GM21723 (cell line): ENCODE data around the gene GDF15.

ENCODE experiments used
- ATAC-seq: cut with Tn5 transposase; IDR thresholded peaks from one replicate; pipeline ENCODE4 v1.9.1; 2021; ENCODE audit warnings: mild to moderate bottlenecking, moderate library complexity; ENCODE audit not compliant: unreplicated experiment

GDF15 gene

DNA sequence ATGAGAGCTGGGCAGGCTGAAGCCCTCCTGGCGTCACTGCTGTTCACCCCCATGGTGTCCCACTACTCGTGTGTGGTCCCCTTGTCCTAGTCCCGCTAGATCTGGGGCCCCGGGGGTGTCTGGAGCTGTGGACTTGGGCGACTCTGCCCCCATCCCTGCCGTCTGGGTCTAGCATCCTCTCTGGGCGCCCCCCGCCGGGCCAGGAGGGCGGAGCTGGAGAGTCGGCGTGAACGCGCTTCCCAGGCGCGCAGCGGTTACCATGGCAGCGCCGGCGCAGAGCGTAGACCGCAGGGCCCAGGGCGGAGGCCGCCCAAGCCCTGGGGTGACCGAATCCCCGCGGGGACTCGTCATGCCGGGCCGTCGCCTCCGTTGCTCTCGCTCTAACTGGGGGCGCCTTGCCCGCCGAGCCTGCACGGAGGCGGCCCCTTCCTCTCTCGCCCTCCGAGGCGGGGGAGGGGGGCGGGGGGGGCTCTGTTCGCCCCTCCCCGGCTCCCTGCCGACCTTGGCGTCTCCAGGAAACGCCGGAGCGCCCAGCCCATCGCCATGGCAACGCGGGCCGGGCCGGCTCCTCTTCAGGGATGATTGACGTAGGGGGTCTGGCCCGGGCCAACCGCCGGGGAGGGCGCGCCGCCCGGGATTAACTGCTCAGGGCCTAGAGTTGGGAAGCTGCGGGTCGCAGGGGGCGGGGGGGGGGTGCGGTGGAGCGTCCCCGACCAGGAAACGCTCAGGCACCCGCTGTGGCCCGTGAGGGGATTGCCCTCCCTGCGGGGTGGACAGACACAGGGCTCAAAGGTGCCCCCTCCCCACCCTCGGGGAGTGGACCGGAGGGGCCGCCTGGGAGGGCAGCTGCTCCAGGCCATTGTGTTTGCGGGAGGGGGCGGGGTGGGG is 43.1 kb downstream of the GDF15 start:
- ATAC-seq = peak; percentile 51

GRCh38 chr19:18429717-18430416 is 43.9 kb downstream of the GDF15 start:
- ATAC-seq = no peak

GRCh38 chr19:18430417-18431144 is 44.6 kb downstream of the GDF15 start:
- ATAC-seq = no peak

- no peak for ATAC-seq
These were observed 45.6 kb downstream of the GDF15 start for GRCh38 chr19:18431351-18432197.

DNA sequence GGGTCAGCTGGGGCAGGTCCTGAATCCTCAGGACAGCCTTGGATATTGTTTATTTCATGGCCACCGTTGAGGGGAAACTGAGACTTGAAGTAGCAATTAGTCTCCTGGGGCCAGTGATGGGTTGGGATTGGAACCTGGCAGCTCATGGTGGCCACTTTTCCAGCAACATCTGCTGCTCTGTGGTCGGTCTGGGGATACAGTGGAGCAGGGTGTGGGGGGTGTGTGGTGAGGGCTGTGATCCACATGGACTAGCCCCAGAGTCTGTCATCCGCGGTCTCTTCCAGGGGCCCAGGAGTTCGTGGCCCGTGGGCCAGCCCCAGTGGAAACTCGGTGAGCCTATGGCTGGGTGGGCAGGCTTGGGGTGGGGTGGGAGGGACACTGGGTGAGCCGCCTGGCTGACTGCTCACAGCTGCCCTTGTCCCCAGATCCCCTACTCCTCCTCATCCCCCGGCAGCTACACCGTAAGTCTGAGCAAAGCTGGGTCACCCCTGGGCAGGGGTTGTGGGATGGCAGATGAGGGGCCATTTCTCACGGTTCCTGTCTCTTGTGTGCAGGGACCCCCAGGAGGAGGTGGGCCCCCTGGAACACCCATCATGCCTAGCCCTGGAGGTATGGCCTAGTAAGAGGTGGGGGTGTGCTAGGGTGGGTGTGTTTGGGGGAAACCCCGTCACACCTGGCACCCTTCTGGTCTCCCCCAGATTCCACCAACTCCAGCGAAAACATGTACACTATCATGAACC is 46.5 kb downstream of the GDF15 start:
- ATAC-seq = no peak

DNA sequence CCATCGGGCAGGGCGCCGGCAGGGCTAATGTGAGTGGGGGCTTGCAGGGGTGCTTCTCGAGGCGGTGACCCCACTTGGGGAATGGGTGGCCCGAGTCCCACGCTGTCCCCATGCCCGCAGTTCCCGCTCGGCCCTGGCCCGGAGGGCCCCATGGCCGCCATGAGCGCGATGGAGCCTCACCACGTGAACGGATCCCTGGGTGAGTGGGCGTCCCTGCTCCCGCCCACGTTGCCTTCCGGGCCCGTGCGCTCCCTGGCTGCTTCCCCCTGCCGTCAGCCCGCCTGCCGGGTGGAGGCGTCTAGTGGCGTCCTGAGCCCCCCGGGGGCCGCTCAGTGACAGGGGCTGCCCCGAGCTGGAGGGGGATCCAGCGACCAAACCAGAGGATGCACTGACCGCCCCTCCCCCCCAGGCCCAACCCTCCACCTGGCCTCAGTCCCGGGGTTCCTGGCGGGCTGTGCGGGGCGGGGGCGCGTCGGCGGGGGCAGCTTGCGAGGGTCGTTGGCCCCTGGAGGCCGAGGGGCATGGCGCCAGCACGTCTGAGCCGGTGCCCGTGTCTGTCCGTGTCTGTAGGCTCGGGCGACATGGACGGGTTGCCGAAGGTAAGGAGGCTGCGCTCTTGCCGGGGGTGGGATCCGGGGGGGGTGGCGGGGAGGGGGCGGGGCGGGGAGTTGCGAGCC is 47.2 kb downstream of the GDF15 start:
- ATAC-seq = no peak

- ATAC-seq = no peak
These were observed 47.9 kb downstream of the GDF15 start for GRCh38 chr19:18433735-18434398.

GRCh38 chr19:18434411-18435175 is 48.6 kb downstream of the GDF15 start:
- ATAC-seq = no peak

DNA sequence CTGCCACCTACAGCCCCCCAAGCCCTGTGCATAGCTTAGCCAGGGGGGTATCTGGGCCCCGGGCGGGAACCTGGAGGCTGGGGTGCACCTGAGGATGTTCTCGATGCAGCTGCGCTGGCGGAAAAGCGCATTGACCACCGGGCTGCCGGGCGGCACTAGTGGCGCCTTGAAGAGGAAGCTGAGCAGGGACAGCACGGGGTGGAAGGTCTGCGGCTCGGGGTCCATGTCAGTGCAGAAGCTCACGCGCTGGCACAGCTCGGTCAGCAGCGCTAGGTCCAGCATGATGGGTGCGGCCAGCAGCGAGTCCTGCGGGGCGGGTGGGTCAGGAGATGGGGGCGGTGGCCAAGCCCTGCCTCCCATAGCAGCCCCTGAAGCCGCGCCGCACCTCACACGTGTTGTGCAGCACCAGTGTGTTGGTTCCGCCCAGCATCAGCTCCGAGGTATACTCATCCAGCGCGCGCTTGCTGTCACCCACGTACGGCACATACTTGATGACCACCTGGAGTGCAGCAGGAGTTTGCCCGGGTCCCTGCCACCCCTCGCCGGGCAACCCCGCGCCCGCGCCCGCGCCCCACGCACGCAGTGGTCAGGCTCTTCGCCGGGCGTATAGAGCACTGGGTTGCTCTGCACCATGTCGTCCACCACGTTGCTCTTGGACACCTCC is 49.4 kb downstream of the GDF15 start:
- no peak for ATAC-seq

DNA sequence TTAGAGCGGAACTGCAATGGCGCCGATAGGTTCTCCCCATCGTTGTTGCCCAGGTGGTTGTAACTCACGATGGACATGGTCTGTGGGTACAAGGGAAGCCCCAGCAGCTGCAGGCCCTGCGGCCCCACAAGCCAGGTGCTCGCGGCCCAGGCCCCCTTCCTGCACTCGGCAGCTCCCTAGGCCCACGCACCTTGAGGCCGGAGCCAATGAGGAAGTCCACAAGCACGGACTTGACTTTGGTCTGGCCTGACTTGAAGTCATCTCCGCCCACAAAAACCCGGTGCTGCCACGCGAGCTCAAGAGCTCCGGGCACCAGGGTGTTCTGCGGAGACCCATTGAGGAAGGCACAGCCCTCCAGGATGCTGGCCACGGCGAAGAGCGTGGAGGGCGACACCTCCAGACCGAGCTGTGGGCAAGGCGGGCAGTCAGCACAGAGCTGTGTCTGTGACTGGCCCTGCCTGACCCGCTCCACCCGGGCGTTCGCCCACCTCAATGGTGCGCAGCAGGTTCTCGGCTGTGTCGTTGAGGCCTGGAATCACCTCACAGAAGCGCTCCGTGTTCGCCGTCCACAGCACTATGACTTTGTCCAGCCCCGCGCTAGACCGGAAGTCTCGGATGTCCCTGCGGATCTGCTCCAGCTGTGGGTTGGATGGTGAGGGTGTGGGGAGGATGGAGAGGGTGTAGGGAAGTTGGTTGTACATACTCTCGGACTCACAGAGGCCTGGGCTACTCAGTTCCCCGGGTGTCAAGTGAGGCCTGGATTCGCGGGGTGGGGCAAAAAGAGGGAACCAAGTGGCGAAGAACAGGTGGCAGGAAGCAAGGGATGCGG is 50.1 kb downstream of the GDF15 start:
- ATAC-seq = no peak

- peak; percentile 36 for ATAC-seq
These were observed 50.9 kb downstream of the GDF15 start for GRCh38 chr19:18436671-18437490.

DNA sequence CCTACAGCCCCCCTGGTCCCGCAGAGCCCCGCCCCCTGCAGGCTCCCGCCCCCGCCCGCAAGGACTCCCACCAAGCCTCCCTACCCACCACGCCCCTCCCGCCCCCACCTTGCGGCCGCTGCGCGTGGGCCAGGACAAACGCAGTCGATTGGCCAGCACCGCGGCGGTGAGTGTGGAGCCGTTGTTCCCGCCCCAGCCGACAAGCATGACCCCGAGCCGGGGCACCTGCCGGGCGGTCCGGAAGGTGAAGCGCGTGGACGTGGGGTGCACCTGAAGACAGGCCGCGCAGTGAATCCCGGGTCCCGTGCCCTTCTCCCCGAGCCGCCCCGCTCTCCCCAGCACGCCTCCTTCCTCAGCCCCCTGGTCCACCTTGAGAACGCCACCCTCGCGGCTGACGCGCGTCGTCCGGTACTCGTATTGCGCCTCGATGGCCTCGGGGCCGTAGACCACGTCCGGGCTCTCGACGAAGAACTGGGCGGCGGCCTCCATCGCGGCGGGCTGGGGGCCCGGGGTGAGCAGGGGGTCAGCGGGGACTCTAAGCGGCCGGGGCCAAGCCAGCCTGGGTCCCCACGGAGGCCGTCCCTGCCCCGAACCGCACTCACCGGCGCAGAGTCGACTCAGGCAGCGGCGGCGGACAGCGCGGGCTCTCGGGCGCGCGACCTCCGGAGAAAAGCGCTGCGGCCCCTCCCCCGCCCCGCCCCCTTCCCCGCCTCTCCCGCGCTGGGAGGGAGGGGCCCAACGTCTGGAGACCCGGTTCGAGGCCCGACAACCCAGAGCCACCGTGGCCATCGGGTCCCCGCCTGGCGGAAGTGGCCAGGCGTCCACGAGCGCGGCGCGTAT is 51.8 kb downstream of the GDF15 start, which contains the start of gene ISYNA1:
TSS of gene ISYNA1 (minus strand) at position 643 of the 840 bp plus-strand sequence. CDS start at position 489, 154 bp downstream.
- no peak for ATAC-seq

DNA sequence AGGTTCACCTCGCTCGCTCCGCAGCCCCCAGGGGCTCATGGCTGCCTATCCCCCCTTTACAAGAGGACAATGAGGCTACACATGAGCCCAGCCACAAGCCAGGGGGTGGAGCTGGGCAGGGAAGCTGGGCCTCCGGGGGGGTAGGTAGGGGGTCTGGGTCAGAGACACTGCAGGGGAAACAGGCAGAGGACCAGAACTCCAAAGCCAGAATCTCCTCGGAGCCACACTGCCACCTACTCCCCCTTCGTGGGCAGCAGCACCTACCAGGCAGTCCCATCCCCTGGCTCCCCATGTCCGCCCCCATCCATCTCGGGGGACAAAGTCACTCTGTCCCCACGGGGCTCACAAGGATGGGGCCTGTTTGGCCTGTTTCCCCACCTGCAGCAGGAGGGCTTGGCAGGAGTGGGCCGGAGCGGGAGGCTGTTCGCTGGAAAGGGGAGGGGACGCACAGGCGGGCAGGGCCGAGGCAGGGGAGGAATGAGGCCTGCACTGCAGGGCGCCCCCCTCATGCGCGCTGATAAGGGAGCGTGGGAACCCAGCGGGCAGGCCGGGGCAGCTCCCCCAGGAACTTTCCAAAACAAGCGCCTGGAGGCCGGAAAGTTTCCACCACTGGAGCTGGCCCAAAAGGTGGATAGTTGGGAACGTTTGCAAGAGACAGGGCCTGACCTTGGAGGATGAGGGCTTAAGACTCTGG is 52.5 kb downstream of the GDF15 start:
- no peak for ATAC-seq
